Lower leg skin (tissue), 4 donors: ENCODE results near the gene RNF19B. TPM values are rescaled to one million over a fixed set of nuclear protein-coding genes. Genes with fewer than 3 reads are reported as not detected.
"Not testable (repeated sequence)": the region's sequence is repeated elsewhere in the genome, so short reads cannot be mapped to it uniquely, and the experiment has no call there.

Experiments
- DNase-seq, 2 donors: peaks; one replicate each; pipeline ENCODE4 v3.0.0-alpha.2; 2019; ENCODE audit warnings: low spot score in 2 of 2
- H3K4me3 ChIP-seq: fragments of 200-600 bp; sonication (generic); 2 replicates; pipeline ENCODE4 v1.5.1; 2017; ENCODE audit warnings: mild to moderate bottlenecking, low read depth; ENCODE audit not compliant: poor library complexity, severe bottlenecking
- CTCF ChIP-seq, 3 donors: fragments of 450-650 bp; IDR thresholded peaks; one replicate each; pipeline ENCODE4 v1.5.1; 2016; ENCODE audit warnings: antibody characterized with exemption in 3 of 3, mild to moderate bottlenecking in 3 of 3, moderate library complexity in 2 of 3
- POLR2A ChIP-seq, 2 donors: fragments of 450-650 bp; IDR thresholded peaks; one replicate each; pipeline ENCODE4 v1.6.1; 2016 to 2017; ENCODE audit warnings: antibody characterized with exemption in 2 of 2, mild to moderate bottlenecking in 1 of 2, moderate library complexity in 1 of 2
- whole genome bisulfite sequencing, 2 donors: methylation state at CpG; one replicate each; pipeline ENCODE4 v1.1.5; 2018; 5-methylcytosine and 5-hydroxymethylcytosine counted together
- intact Hi-C: fragments of 100-400 bp; cut with DNase I; formaldehyde crosslinking; loops from one replicate; pipeline ENCODE4 v1.15.0; 2023; ENCODE audit warnings: low total_unique reads
- total RNA-seq, 4 donors: library from RNA; depleted of rRNA; stranded (reverse); fragments of >200 nt; gene quantifications; one replicate each; pipeline ENCODE4 v1.1.0, GENCODE V29; 2016

Gene RNF19B
- total RNA-seq, 4 donors from 2014 or later = 29.5 to 42.6 (median 37.5) TPM

GRCh38 chr1:32998064-32998463 lies 33.5 kb upstream of the RNF19B start:
- WGBS, 2 donors = 64 to 78% methylated on average over 5 of the region's 5 CpGs
- intact Hi-C loops = no loop called here
- DNase-seq = no peak
- H3K4me3 ChIP-seq = no peak overlapping the region
- TF ChIP-seq POLR2A (IDR thresholded peaks at IDR 0.05) (no peak), CTCF (IDR thresholded peaks at IDR 0.05) (no peak)

- 35 to 58% methylated on average over 2 of the region's 2 CpGs for WGBS, 2 donors
- DNase-seq = no peak
- TF ChIP-seq CTCF (IDR thresholded peaks at IDR 0.05) = no peak
- no peak for TF ChIP-seq POLR2A (IDR thresholded peaks at IDR 0.05)
- H3K4me3 ChIP-seq = no peak overlapping the region
- intact Hi-C loops = no loop called here
These were observed 32.8 kb upstream of the RNF19B start for GRCh38 chr1:32997381-32997891.

GRCh38 chr1:32993324-32993636 lies 28.7 kb upstream of the RNF19B start:
- intact Hi-C loops, DNase-seq, H3K4me3 ChIP-seq: not testable (repeated sequence)
- 91 to 98% methylated on average over 8 of the region's 8 CpGs for WGBS, 2 donors

- H3K4me3 ChIP-seq = no peak overlapping the region
- intact Hi-C loops = no loop called here
- no peak for TF ChIP-seq POLR2A (IDR thresholded peaks at IDR 0.05)
- TF ChIP-seq CTCF (IDR thresholded peaks at IDR 0.05) = no peak
- peak; percentile 87 to 94 for DNase-seq
- 48 to 62% methylated on average over 7 of the region's 7 CpGs for WGBS, 2 donors
These were observed 28.1 kb upstream of the RNF19B start for GRCh38 chr1:32992489-32993323.

GRCh38 chr1:32991819-32992488 lies 27.3 kb upstream of the RNF19B start:
- TF ChIP-seq POLR2A (IDR thresholded peaks at IDR 0.05) (no peak), CTCF (IDR thresholded peaks at IDR 0.05) (no peak)
- intact Hi-C loops = no loop called here
- no peak overlapping the region for H3K4me3 ChIP-seq
- WGBS, 2 donors = 57 to 58% methylated on average over 9 of the region's 9 CpGs
- DNase-seq = no peak

GRCh38 chr1:32991386-32991785 lies 26.8 kb upstream of the RNF19B start:
- TF ChIP-seq CTCF (IDR thresholded peaks at IDR 0.05) (no peak), POLR2A (IDR thresholded peaks at IDR 0.05) (no peak)
- 76 to 78% methylated on average over 5 of the region's 5 CpGs for WGBS, 2 donors
- no peak overlapping the region for H3K4me3 ChIP-seq
- no peak for DNase-seq
- intact Hi-C loops = no loop called here
